HL-60/S4 treated with phorbol 12-myristate 13-acetate at 8.2 ng/mL for 4 days and 3 days (cell line): Measurements from ENCODE around the gene NAA80.

Experiments used
- in situ Hi-C: fragments of 300-500 bp; cut with MboI; formaldehyde crosslinking; loops from 2 replicates; pipeline ENCODE4 v1.15.0; 2022; ENCODE audit warnings: low sequenced_read_pairs

The NAA80 gene

GRCh38 chr3:50260027-50260941, 38.9 kb downstream of the NAA80 start:
- in situ Hi-C loops, result no loop called here

- in situ Hi-C loops, result no loop called here
Observed at GRCh38 chr3:50259432-50260026, 39.7 kb downstream of the NAA80 start.

GRCh38 chr3:50258979-50259378, 40.2 kb downstream of the NAA80 start:
- in situ Hi-C loops, result no loop called here

- in situ Hi-C loops, result no loop called here
Observed at GRCh38 chr3:50258029-50258680, 41.0 kb downstream of the NAA80 start.

GRCh38 chr3:50256978-50257890, 42.0 kb downstream of the NAA80 start:
- in situ Hi-C loops, result no loop called here

GRCh38 chr3:50255251-50255615, 44.0 kb downstream of the NAA80 start:
- in situ Hi-C loops, result no loop called here

GRCh38 chr3:50254577-50255250, 44.5 kb downstream of the NAA80 start:
- in situ Hi-C loops, result no loop called here

GRCh38 chr3:50251220-50251619, 48.0 kb downstream of the NAA80 start:
- in situ Hi-C loops, result no loop called here

- in situ Hi-C loops, result no loop called here
Observed at GRCh38 chr3:50250514-50250913, 48.7 kb downstream of the NAA80 start.

GRCh38 chr3:50249457-50249856, 49.7 kb downstream of the NAA80 start:
- in situ Hi-C loops, result no loop called here

- in situ Hi-C loops, result no loop called here
Observed at GRCh38 chr3:50248387-50248786, 50.8 kb downstream of the NAA80 start.

- in situ Hi-C loops, result no loop called here
Observed at GRCh38 chr3:50246517-50246954, 52.7 kb downstream of the NAA80 start.
